NCI-H226 (cell line): ENCODE results near the gene SMPD3.

Experiments
- DNase-seq: peaks from one replicate; pipeline ENCODE4 v3.0.0-alpha.2; 2015

Gene SMPD3

GRCh38 chr16:68319185-68319908, 129.0 kb downstream of the SMPD3 start:
- DNase-seq, result no peak

DNA sequence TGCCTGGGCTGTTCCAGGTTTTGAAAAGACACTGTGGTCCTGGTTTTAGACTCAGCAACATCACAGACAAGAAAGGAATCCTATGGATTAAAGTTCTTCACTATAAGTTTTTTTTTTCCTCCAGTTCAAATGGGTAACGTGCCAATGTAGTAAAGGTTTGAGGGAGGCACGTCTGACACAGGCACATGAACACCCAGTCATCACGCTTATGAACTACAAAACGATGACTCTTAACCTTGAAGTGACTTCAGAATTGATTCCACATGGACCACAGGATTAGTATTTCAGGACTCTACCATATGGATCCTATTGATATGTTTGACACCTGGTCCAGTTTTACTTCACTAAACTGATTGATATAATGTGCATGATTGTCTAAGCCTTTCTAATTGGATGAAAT, 135.2 kb downstream of the SMPD3 start:
- no peak for DNase-seq

DNA sequence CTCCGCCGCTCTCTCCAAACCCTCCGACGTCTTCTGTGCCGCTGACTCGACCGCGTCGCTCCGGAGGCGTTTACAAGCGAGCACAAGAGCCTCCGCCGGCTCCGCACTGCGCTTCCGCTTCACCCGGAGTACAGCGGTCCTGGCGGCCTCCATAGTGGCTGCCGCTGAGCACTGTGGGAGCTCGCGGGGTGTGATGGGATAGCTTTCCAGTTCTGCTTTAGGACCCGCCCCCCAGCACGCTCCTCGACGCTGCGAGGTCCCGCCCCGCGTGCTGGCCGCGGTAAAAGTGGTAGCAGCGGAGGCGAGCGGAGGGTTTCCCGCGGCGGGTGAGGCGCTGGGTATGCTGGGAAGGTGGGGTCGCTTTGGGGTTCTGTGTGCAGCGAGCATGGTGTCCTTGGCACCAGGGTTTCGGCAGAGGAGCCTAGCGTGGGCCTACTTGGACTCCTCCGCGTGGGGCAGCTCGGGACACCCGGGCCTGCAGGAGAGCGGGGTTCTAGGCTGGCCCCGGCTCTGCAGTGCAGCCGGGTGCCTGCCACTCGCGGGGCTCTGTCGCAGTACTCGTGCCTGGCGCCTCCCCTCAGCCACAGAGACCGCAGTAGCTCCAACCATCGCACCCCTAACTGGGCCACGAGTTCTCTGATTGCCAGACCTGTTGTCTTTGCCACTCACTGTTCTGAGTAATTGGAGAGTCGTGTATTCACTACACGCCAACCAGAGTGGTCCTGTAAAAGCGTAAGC, 137.4 kb downstream of the SMPD3 start, which contains the start of the genes PRMT7 and SLC7A6OS:
PRMT7 (plus strand) TSS at position 246 of the 738 bp plus-strand sequence. CDS start 4,961 bp downstream, outside the sequence.
SLC7A6OS (minus strand) TSS at position 173 of the 738 bp plus-strand sequence; CDS start at position 153, 20 bp downstream.
- DNase-seq, result peak; percentile 87

DNA sequence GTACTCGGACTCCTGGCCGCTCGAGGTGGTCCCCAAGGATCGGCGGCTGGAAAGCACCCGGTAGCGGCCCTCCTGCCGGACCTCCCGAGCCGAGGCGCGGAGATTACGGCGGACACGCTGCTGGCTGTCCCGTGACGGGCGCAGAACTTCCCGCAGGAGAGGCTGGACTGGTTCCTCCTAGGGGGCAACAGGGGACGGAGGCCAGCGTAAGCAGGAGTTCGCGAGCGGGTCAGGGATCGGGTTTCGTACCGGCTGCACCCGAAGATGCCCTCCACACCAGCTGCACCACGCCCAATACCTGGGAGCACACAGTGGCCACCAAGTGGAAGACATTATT, 137.9 kb downstream of the SMPD3 start:
- DNase-seq, result no peak

- DNase-seq, result no peak
Observed at GRCh38 chr16:68309799-68310198, 138.5 kb downstream of the SMPD3 start.
